Measurements from ENCODE around the gene UBQLN4. TPM values are rescaled to one million over a fixed set of nuclear protein-coding genes. Genes with fewer than 3 reads are reported as not detected.

The UBQLN4 gene
- total and polyA plus RNA-seq, 2 of the 4 experiments (the other 2 are of a cell fraction), result 8.8 to 21.6 TPM

DNA sequence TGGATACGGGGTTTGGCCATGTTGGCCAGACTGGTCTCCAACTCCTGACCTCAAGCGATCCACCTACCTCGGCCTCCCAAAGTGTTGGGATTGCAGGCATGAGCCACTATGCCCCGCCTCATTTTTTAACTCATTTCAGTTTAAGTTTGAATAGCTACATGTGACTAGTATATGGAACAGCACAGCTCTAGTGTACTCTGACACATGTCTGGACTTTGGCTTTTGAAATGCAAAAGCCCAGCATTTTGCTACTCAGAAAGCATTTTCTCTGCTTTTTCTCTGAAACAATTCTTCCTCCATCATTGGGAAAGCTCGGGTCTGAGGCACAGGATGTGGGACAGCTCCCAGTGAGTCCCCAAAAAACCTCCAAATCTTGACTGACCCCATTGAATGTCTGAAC lies 28.8 kb downstream of the UBQLN4 start:
- Histone ChIP-seq H2AFZ (replicated peaks; ENCODE audit: low read length, poor library complexity) (no peak overlapping the region), H2BK15ac (ENCODE audit: low read depth, low read length) (no peak overlapping the region), H3K4me2 (ENCODE audit: low read depth, low read length) (no peak overlapping the region), H3K27me3 (ENCODE audit: control insufficient read depth, insufficient read depth, low read length) (no peaks in the 10 kb centered on the region), H3K9ac (ENCODE audit: low read depth, low read length) (no peak overlapping the region), H3K18ac (ENCODE audit: low read depth, low read length) (no peak overlapping the region), H3K79me1 (ENCODE audit: low read depth in 1 of 2, low read length in 2 of 2) (peaks cover 0 to 9% of the 10 kb centered on the region in 2 experiments; a peak in 1 of 4 replicates), H2BK120ac (ENCODE audit: low read depth, low read length) (no peak overlapping the region), H4K5ac (ENCODE audit: low read depth, low read length) (no peak overlapping the region), H3K14ac (replicated peaks; ENCODE audit: low read depth, low read length) (no peak overlapping the region; the same call in 1 of the 2 replicates), H3K9me3 (ENCODE audit: control insufficient read depth, insufficient read depth, low read length) (no peaks in the 10 kb centered on the region), H3K56ac (ENCODE audit: extremely low read depth, insufficient read depth, low read length) (no peak overlapping the region), H3K36me3 (ENCODE audit: control insufficient read depth, insufficient read depth, low read length) (no peaks in the 10 kb centered on the region; the same call in 1 of the 2 replicates), H3K27ac (ENCODE audit: insufficient read depth, low read length) (no peak overlapping the region), H4K8ac (ENCODE audit: low read depth in 2 of 2, low read length in 2 of 2) (no peak overlapping the region), H2AK5ac (ENCODE audit: low read depth, low read length) (no peak overlapping the region), H3K9me1 (ENCODE audit: insufficient read depth, low read length) (peaks cover 6% of the 10 kb centered on the region), H3K4ac (ENCODE audit: low read depth, low read length) (no peak overlapping the region), H3K23ac (ENCODE audit: low read depth, low read length) (no peak overlapping the region), H4K20me1 (ENCODE audit: insufficient read depth, low read length) (no peaks in the 10 kb centered on the region), H2AK9ac (replicated peaks; ENCODE audit: low read depth, low read length, poor library complexity) (no peak overlapping the region), H2BK20ac (ENCODE audit: low read depth, low read length) (no peak overlapping the region), H2BK5ac (ENCODE audit: low read depth, low read length, poor library complexity, severe bottlenecking) (no peak overlapping the region), H4K91ac (ENCODE audit: insufficient read depth, low read depth, low read length) (no peak overlapping the region), H3K4me1 (ENCODE audit: control insufficient read depth, insufficient read depth, low read length) (0 out of 2 replicates have a peak, but pooled peaks cover 1% of the 10 kb centered on the region), H3K4me3 (ENCODE audit: insufficient read depth, low read depth, low read length) (no peak overlapping the region)
- WGBS, 2 experiments (ENCODE audit: extremely low coverage in 2 of 2, insufficient read length in 1 of 2), result 67% methylated on average over 1 of the region's 5 CpGs; no CpG with 5 or more reads in 1 of the 2 experiments
- in situ Hi-C loops (cut with MboI; ENCODE audit: low sequenced_read_pairs), result no loop called here
- ChIA-PET CTCF (interaction anchor here (0.7 kb wide), 1 partner anchor 42 kb away, joined by 3 read pairs; no protein-coding TSS in a partner anchor), POLR2A (ENCODE audit: unreplicated experiment) (no interaction called here)
- dilution Hi-C loops (cut with HindIII; ENCODE audit: low sequenced_read_pairs, unreplicated experiment), result no loop called here
- DNase-seq (no peak), ATAC-seq (ENCODE audit: low read depth) (no peak)
- intact Hi-C loops (cut with micrococcal nuclease), result no loop called here
- BruUV-seq (replicated peaks), result no TSS peak
- TF ChIP-seq, protein P1, sequence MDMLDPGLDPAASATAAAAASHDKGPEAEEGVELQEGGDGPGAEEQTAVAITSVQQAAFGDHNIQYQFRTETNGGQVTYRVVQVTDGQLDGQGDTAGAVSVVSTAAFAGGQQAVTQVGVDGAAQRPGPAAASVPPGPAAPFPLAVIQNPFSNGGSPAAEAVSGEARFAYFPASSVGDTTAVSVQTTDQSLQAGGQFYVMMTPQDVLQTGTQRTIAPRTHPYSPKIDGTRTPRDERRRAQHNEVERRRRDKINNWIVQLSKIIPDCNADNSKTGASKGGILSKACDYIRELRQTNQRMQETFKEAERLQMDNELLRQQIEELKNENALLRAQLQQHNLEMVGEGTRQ (IDR thresholded peaks at IDR 0.05; ENCODE audit: low read depth, low read length), result no peak
- TF ChIP-seq, protein P2, sequence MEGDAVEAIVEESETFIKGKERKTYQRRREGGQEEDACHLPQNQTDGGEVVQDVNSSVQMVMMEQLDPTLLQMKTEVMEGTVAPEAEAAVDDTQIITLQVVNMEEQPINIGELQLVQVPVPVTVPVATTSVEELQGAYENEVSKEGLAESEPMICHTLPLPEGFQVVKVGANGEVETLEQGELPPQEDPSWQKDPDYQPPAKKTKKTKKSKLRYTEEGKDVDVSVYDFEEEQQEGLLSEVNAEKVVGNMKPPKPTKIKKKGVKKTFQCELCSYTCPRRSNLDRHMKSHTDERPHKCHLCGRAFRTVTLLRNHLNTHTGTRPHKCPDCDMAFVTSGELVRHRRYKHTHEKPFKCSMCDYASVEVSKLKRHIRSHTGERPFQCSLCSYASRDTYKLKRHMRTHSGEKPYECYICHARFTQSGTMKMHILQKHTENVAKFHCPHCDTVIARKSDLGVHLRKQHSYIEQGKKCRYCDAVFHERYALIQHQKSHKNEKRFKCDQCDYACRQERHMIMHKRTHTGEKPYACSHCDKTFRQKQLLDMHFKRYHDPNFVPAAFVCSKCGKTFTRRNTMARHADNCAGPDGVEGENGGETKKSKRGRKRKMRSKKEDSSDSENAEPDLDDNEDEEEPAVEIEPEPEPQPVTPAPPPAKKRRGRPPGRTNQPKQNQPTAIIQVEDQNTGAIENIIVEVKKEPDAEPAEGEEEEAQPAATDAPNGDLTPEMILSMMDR (conservative IDR thresholded peaks at IDR 0.05; ENCODE audit: low read depth, low read length), result no peak
